ENCODE measurements around the gene ASCL1. TPM values are rescaled to one million over a fixed set of nuclear protein-coding genes. Genes with fewer than 3 reads are reported as not detected.
A peak's percentile ranks its signal among the peaks of the same experiment; 100 is the strongest.

The ASCL1 gene
- total RNA-seq, 1 donor from 2014 or later: 0.21 TPM

- Histone ChIP-seq H4K20me1 (ENCODE audit: low read depth) (peaks cover 9% of the 10 kb centered on the region), H3K27me3 (peaks cover 95% of the 10 kb centered on the region), H3K9ac (no peak overlapping the region), H2AFZ (replicated peaks) (no peak overlapping the region), H3K27ac (no peak overlapping the region), H3K36me3 (no peaks in the 10 kb centered on the region), H3K4me3 (no peak overlapping the region), H3K79me2 (ENCODE audit: low read depth) (no peaks in the 10 kb centered on the region), H3K9me3 (ENCODE audit: low read depth) (no peaks in the 10 kb centered on the region), H3K4me2 (no peak overlapping the region), H3K4me1 (peaks cover 17% of the 10 kb centered on the region), H3F3A (ENCODE audit: low read depth) (peaks cover 5% of the 10 kb centered on the region)
- Mint-ChIP-seq H3K4me1 (peaks cover 50% of the 10 kb centered on the region), H3K9me3 (no peaks in the 10 kb centered on the region), H3K36me3 (no peaks in the 10 kb centered on the region), H3K27ac (peak overlapping the region; percentile 68), H3K4me3 (peak overlapping the region; percentile 60), H3K27me3 (ENCODE audit: insufficient read depth, low read depth) (peaks cover 29% of the 10 kb centered on the region)
- TF ChIP-seq EZH2phosphoT487 (IDR thresholded peaks at IDR 0.05) (no peak), CTCF (IDR thresholded peaks at IDR 0.05) (no peak), EZH2 (IDR thresholded peaks at IDR 0.05) (no peak)
- DNase-seq (ENCODE audit: low spot score): no peak
These were observed 13.3 kb downstream of the ASCL1 start for GRCh38 chr12:102970780-102971179.

DNA sequence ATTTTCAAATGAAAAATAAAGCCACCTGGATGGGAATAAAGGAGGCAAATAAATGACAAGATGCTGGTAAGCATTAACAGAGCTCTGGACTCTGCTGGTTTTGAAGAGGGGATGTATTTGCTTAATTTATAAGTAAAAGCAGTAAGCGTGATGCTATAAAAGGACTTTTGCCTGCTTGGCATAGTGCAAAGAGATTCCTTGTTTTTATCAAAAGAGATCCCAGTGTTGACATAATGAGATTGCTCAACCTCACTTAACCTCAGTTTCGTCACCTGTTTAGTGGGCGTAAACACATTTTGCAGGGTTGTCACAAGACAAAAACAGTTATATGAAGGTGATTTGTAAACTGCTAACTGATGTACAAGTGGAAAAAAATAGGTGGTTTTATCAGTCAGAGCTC is 13.8 kb downstream of the ASCL1 start:
- Mint-ChIP-seq H3K4me3 (peak overlapping the region; percentile 60), H3K27me3 (ENCODE audit: insufficient read depth, low read depth) (peaks cover 30% of the 10 kb centered on the region), H3K9me3 (no peaks in the 10 kb centered on the region), H3K27ac (peak overlapping the region; percentile 68), H3K36me3 (no peaks in the 10 kb centered on the region), H3K4me1 (peaks cover 48% of the 10 kb centered on the region)
- TF ChIP-seq EZH2 (IDR thresholded peaks at IDR 0.05) (no peak), EZH2phosphoT487 (IDR thresholded peaks at IDR 0.05) (no peak), CTCF (IDR thresholded peaks at IDR 0.05) (no peak)
- Histone ChIP-seq H3K36me3 (no peaks in the 10 kb centered on the region), H3K9ac (no peak overlapping the region), H4K20me1 (ENCODE audit: low read depth) (peaks cover 4% of the 10 kb centered on the region), H3K4me3 (no peak overlapping the region), H3K4me1 (peaks cover 13% of the 10 kb centered on the region), H3F3A (ENCODE audit: low read depth) (peaks cover under 1% of the 10 kb centered on the region), H3K27me3 (peaks cover 91% of the 10 kb centered on the region), H3K79me2 (ENCODE audit: low read depth) (no peaks in the 10 kb centered on the region), H3K27ac (no peak overlapping the region), H3K9me3 (ENCODE audit: low read depth) (no peaks in the 10 kb centered on the region), H2AFZ (replicated peaks) (no peak overlapping the region), H3K4me2 (no peak overlapping the region)
- DNase-seq (ENCODE audit: low spot score): no peak

DNA sequence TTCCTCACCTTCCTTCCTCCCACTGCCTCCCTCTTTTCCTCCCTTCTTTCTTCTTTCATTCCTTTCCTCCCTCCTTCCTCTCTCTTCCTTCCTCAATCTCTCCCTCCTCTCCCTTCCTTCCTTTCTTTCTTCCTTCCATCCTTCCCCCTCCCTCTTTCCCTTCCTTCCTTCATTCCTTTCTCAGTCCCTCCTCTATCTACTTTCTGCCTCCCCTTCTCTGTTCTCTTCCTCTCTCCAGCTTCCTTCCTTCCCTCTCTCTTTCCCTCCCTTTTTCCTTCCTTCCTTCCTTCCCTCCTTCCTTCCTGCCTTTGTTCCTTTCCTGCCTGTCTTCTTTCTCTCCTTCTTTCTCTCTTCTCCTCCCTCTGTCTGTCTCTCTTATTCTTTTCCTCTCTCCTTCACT is 16.1 kb downstream of the ASCL1 start:
- H3K4me1 Mint-ChIP-seq: peaks cover 61% of the 10 kb centered on the region
- H3K4me1 ChIP-seq: peaks cover 10% of the 10 kb centered on the region
- no peak for TF ChIP-seq EZH2 (IDR thresholded peaks at IDR 0.05)
- TF ChIP-seq CTCF (IDR thresholded peaks at IDR 0.05): no peak
- no peak for TF ChIP-seq EZH2phosphoT487 (IDR thresholded peaks at IDR 0.05)
- no peaks in the 10 kb centered on the region for H3K36me3 ChIP-seq
- no peak overlapping the region for H3K4me3 ChIP-seq
- H3K4me3 Mint-ChIP-seq: no peak overlapping the region
- no peak overlapping the region for H3K27ac ChIP-seq
- no peak overlapping the region for H3K9ac ChIP-seq
- H3F3A ChIP-seq (ENCODE audit: low read depth): no peaks in the 10 kb centered on the region
- H3K27me3 Mint-ChIP-seq (ENCODE audit: insufficient read depth, low read depth): peaks cover 14% of the 10 kb centered on the region
- no peaks in the 10 kb centered on the region for H3K9me3 Mint-ChIP-seq
- no peak overlapping the region for H3K27ac Mint-ChIP-seq
- no peak overlapping the region for H3K4me2 ChIP-seq
- peaks cover 67% of the 10 kb centered on the region for H3K27me3 ChIP-seq
- DNase-seq (ENCODE audit: low spot score): no peak
- no peak overlapping the region for H2AFZ ChIP-seq (replicated peaks)
- no peaks in the 10 kb centered on the region for H3K9me3 ChIP-seq (ENCODE audit: low read depth)
- no peaks in the 10 kb centered on the region for H3K79me2 ChIP-seq (ENCODE audit: low read depth)
- H4K20me1 ChIP-seq (ENCODE audit: low read depth): no peaks in the 10 kb centered on the region
- H3K36me3 Mint-ChIP-seq: no peaks in the 10 kb centered on the region

All from neural progenitor cell (in vitro differentiated cells).